ENCODE data around the gene CDC42BPG.

CDC42BPG gene

DNA sequence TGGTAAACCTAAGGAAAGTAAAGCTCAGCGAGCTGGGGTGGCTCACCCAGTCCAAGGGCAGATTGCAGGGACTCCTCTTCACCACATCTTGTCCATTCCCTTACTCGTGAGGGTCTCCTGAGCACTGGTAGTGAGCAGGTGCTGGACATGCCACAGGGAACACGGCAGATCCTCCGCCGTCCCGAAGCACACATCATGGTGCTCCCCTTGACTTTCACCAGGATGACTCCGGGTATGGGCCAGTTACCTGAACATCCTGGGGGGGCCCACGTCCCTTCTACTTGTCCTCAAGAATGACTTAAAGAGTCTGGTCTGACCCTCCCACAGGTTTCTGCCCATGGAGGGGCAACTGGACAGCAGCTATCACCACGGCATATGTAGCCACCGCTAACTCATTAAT is 58.1 kb downstream of the CDC42BPG start:
- DNase-seq, result no peak

DNA sequence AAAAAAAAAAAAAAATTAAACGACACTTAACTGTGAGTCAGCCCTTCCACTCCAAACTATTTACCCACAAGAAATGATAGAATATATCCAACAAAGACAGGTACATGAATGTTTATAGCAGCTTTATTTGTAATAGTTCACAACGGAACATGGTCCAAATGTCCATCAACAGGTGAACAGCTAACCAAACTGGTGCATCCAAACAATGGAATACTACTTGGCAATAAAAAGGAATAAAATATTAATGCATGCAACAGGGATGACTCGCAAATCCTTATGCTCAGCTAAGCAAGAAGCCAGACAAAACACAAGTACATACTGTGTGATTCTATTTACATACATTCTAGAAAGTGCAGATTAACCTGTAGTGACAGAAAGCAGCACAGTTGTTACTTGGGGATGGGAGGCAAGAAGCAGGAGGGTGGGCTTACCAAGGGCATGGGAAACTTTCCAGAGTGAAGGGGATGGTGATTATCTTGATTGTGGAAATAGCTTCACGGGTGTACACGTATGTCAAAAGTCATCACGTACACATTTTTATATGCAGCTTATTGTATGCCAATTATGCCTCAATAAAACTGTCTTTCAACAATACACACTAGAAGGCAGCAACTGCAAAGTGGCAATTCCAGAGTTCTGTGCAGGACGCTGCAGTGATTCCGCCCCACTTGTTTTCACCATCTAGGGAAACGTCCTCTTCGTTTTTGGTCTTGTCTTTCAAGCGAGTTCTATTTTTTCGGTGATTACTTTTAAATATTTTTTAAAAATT is 59.5 kb downstream of the CDC42BPG start:
- no peak for DNase-seq

DNA sequence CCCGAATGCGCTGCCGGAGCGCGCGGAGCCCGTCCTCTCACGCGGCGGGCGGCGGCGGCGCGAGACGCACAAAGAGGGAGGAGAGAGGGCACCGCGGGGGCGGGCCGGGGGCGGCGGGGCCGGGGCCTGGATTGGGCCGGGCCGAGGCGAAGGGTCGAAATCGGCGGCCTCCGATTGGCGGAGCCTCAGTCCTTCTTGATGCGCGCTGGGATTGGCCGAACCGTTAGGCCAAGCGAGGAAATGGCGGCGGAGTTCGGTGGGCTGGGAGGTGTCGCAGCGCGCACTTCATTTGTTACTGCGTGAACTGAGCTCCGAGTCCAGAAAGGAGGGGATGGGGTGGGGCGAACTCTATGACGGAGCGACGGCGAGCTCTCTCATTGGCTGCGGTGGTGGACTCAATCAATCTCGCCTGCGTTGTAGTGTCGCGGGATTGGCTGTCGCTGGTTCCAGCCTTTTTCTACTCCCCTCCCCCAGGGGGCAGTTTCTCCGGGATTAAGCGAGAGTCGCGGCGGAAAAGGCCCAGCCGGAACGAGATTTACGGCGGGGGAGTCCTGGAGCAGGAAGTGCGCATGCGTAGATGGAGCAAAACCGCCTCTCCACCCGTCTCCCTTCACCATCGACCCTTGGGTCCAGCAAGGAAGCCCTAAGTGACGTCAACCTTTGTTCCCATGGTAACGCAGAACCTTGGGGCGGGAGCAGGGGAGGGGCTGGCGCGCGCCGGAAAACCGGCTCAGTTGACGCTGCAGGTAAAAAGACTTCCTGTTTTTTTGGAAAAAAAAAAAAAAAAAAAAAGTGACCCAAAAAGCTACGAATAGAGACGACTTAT is 65.8 kb downstream of the CDC42BPG start, which contains the start of gene SF1:
Gene SF1, minus strand, starts transcription at position 70 of the 826 bp plus-strand sequence. CDS start 150 bp downstream, outside the sequence.
- peak; percentile 99 for DNase-seq

DNA sequence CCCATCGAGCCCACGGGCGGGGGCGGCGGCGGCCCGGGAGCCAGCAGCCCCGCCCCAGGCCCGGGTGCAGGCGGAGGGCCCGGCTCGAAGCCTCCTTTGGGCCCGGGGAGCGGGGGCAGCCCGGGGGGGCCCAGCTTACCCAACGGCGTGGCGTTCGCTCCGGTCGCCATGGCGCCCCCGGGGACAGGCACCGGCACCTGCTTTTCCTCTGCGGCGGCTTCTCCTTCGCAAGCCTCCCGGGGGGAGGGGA is 66.3 kb downstream of the CDC42BPG start:
- DNase-seq, result no peak

DNA sequence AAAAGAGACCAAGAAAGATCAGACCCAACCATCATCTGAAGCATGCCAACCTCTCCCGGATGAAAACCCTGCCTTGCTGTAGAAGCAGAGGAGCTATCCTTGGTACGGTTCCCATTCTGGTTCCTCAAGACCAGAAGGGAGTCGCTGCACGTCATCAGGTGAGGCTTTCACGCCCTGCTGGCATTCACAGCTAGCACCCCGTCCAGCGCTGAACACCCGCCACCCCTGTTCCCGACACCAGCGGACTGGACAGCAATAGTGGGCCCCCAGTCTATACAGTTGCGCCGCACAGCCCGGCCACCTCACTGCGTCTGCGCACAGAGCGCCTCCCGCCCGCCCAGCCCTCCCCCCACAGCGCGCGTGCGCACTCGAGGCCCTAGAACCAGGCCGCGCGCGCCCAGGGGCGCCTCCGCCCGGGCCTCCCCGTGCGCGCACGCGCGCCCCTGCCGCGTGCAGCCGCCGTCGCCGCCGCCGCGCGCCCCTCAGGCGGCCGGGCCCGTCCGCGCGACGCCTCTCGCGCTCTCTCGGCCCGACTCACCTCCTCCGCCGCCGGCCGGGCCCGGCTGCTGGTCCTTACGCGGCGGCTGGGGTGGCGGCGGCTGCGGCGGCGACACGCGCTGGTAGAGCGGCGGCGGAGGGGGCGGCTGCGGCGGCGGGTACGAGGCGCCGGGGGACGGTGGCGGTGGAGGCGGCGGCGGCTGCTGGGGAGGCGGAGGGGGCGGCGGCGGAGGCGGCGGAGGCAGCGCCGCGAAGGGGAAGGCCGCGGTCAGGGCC is 66.8 kb downstream of the CDC42BPG start:
- DNase-seq, result peak; percentile 58 to 79

DNA sequence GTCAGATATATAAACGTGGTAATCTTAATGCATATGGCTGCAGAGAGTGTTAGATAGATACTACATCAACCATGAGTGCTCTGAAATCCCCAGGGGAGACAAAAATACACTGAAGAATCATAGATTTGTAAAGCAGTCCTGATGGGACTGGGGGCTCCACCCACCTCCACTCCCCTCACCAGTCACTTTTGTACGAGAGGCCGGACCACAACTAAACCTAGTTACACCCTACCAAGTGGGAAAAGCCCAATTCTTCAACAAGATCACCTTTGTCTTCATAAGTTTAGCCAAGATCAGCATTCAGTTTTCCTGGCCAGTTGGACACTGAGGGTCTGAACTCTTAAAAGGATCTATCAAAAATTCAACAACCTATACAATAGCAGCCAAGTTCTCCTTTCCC is 67.6 kb downstream of the CDC42BPG start:
- DNase-seq, result no peak

DNA sequence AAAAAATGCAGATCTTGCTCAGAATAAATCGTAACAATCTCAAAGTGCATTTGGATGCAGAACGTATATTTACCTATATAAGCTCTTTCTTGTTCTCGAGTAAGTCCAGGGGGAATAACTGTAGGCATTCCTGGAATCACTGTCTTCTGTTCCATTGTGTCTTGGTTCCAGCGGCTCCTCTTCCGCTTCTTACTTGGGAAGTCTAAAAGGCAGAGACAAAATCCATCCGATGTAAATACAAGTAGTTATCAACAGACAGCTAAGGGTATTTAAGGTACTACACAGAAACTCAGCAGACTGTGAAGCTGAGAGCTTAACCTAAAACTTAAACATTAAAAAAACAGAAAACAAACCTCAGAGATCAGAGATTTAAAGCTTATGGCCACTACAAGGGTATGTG is 68.0 kb downstream of the CDC42BPG start:
- no peak for DNase-seq

DNA sequence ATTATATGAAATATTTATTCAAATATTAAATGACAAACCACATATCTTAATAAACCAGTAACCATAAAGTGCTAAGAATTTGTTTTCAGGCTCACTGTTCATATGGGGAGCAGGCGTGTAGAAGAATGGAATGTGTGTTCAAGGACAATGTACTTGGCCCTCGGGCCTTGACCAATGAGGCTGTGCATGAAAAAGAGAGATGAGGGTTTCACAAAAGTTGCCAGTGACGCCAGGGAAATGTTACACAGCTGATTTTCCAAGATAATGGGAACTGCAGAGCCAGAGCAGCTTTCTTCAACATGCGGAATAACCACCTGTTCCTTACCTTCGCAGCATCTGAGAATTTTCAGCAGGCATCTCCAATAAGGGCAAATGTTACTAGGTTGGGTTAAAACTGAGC is 70.3 kb downstream of the CDC42BPG start:
- DNase-seq, result no peak
